Measurements from ENCODE around the gene CLCN6.

- TF ChIP-seq POLR2A (IDR thresholded peaks at IDR 0.05) (no peak), CTCF (IDR thresholded peaks at IDR 0.05) (no peak)
Measured at GRCh38 chr1:11797525-11798216, 8.3 kb upstream of the CLCN6 start.

Data from adrenal gland (tissue), 5 donors.